HG03066 (cell line): ENCODE results near the gene KLHL20.

ENCODE experiments used
- ATAC-seq: cut with Tn5 transposase; IDR thresholded peaks from one replicate; pipeline ENCODE4 v1.9.1; 2021; ENCODE audit warnings: low read depth; ENCODE audit not compliant: unreplicated experiment

Gene KLHL20

DNA sequence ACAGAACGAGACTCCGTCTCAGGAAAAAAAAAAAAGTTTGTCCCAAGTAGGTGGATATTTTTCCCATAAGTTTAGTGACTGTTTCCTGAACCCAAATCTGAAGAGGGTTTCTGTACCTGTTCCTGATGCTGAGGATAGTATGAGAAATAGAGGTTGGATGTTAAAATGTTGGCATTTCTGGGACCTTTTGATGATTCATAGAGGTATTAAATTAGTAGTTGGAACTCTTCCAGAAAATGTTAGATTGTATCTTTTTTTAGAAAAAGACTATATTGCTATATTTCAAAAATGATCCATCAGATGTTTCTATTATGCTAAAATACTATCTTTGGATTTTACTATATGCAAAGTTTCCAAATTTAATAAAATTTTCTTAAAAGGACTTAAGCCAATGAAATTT lies 112.8 kb downstream of the KLHL20 start:
- no peak for ATAC-seq

DNA sequence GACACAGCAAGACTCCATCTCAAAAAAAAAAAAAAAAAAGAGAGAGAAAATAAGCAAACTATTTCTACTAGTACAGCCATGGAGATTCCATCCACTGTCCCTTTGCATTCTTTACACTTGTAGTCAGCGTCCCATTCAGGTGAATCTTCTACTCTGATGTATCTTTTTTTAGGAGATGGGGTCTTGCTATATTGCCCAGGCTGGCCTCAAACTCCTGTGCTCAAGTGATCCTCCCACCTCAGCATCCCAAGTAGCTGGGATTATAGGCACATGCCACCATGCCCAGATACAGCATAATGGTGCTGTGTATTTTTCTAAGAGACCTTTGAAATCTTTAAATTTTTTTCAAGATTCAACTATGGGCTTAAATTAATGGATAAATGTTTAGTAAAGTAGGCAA lies 118.0 kb downstream of the KLHL20 start:
- no peak for ATAC-seq
